GM18870 (cell line): ENCODE results near the gene DMTF1.
"Not testable (repeated sequence)": the region's sequence is repeated elsewhere in the genome, so short reads cannot be mapped to it uniquely, and the experiment has no call there.

ENCODE experiments used
- ATAC-seq: cut with Tn5 transposase; IDR thresholded peaks from one replicate; pipeline ENCODE4 v1.9.1; 2021; ENCODE audit warnings: moderate library complexity; ENCODE audit not compliant: unreplicated experiment

DMTF1 gene, protein sequence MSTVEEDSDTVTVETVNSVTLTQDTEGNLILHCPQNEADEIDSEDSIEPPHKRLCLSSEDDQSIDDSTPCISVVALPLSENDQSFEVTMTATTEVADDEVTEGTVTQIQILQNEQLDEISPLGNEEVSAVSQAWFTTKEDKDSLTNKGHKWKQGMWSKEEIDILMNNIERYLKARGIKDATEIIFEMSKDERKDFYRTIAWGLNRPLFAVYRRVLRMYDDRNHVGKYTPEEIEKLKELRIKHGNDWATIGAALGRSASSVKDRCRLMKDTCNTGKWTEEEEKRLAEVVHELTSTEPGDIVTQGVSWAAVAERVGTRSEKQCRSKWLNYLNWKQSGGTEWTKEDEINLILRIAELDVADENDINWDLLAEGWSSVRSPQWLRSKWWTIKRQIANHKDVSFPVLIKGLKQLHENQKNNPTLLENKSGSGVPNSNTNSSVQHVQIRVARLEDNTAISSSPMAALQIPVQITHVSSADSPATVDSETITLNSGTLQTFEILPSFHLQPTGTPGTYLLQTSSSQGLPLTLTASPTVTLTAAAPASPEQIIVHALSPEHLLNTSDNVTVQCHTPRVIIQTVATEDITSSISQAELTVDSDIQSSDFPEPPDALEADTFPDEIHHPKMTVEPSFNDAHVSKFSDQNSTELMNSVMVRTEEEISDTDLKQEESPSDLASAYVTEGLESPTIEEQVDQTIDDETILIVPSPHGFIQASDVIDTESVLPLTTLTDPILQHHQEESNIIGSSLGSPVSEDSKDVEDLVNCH

GRCh38 chr7:87152112-87152896 is at the start of gene DMTF1:
DMTF1 (plus strand) TSS chr7:87152453; CDS start chr7:87164942, 12,489 bp downstream.
- ATAC-seq = peak; percentile 64

GRCh38 chr7:87105401-87105800 is 46.9 kb upstream of the DMTF1 start:
- no peak for ATAC-seq

GRCh38 chr7:87106974-87107612 is 45.2 kb upstream of the DMTF1 start:
- no peak for ATAC-seq

- no peak for ATAC-seq
These were observed 44.1 kb upstream of the DMTF1 start for GRCh38 chr7:87107949-87108776.

- ATAC-seq = no peak
These were observed 41.5 kb upstream of the DMTF1 start for GRCh38 chr7:87110778-87111177.

DNA sequence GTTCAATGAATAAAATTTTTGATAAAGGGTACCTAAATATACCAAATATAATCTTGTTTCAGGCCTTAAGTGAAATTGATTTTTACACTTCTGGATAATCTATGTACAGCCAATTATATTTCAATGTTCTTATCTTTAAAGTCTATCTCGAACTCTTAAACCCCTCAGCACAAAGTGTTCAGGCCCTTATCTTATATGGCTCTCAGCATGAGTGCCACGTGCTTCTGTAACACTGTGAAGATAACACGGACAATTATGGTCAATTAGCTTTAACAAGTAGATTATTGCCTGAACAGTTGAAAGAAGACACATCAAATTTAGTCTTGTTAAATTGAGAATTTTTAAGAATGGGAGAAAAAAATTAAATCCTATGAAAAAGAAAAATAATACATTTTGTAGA is 40.4 kb upstream of the DMTF1 start:
- ATAC-seq = no peak

GRCh38 chr7:87113077-87113476 is 39.2 kb upstream of the DMTF1 start:
- no peak for ATAC-seq

DNA sequence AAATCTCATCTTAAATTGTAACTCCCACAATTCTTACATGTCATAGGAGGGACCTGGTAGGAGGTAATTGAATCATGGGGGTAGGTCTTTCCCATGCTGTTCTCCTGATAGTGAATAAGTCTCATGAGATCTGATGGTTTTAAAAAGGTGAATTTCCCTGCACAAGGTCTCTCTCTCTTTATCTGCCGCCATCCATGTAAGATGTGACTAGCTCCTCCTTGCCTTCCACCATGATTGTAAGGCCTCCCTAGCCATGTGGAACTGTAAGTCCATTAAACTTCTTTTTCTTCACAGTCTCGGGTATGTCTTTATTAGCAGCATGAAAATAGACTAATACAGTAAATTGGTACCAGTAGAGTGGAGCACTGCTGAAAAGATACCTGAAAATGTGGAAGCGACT is 38.3 kb upstream of the DMTF1 start:
- not testable (repeated sequence) for ATAC-seq

DNA sequence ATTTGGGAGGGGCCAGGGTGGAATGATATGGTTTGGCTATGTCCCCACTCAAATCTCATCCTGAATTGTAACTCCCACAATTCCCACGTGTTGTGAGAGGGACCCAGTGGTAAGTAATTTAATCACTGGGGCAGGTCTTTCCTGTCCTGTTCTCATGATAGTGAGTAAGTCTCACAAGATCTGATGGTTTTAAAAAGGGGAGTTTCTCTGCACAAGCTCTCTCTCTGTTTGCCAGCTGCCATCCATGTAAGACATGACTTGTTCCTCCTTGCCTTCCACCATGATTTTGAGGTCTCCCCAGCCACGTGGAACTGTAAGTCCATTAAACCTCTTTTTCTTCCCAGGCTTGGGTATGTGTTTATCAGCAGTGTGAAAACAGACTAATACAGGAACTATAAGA is 36.5 kb upstream of the DMTF1 start:
- ATAC-seq = not testable (repeated sequence)

DNA sequence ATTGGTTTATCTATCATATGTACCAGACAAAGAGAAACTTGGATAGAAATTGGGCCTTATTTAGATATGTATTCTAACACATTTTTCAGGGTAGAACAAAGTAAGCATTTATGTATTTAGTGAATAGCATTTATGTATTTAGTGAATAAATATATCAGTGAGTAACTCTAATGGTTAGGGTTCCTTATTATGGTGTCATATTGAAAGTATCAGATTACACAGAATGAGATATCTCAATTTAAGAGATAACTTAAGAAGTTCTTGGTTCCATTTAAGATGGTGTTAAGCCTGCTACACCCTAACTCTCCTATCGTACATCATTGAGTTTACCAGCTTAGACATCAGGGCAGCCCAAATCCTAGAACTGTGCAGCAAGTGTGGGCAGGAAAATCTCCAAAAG is 35.9 kb upstream of the DMTF1 start:
- no peak for ATAC-seq

- no peak for ATAC-seq
These were observed 32.7 kb upstream of the DMTF1 start for GRCh38 chr7:87119581-87119980.

DNA sequence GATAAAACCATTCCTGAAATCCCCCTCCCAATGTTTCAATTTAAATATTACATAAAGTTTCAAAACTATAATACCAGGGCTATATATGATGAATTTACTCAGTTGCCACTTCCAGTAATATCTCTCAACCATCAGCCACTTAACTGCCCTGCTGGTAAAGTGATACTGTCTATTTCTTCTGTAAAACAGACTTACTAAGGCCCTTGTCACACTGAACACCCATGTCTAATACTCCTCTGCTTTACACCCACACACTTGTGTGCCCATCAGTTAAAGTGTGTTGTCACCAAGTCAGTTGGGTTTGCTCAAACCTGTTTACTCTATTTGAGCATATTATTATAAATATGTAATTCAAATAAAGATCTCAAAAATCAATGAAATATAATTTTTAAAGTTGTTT is 29.1 kb upstream of the DMTF1 start:
- ATAC-seq = no peak

DNA sequence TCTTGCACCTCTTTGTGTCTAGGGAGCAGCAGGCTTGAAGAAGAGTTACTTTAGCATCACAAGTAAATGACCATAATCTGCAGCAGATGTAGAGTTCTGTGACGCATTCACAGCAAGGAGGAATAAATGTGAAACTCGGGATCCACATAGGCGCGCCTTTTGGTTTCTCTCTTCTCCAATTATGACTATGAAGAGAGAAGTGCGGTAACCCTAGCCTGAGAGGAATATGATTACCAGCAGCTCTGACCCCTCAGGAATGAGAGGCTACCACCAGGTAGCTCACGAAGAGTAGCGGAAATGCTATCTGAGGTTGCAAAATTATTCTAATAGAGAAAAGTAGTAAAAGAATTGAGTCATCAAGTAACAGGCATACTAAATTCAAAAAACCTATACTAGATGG is 25.2 kb upstream of the DMTF1 start:
- no peak for ATAC-seq

GRCh38 chr7:87128861-87129267 is 23.4 kb upstream of the DMTF1 start:
- ATAC-seq = no peak

DNA sequence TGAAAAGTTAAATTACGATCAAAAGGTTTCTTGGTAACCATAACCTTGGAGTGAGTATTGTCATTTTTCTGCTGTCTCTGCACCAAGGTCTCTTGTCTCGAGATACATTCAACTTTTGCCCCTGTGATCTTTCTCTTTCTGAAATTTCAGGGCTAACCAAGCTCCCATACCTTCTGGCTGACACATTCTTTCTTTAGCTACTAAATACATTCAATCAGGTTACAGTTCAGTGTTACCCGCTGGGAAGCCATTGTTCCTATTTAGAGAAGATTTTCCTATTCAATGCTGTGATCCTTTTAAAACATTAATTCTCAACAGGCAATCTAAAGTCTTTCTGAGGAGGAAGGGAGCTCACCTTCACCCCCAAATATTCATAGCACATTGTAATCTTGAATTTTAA is 22.9 kb upstream of the DMTF1 start:
- ATAC-seq = no peak

- ATAC-seq = peak; percentile 100
These were observed 22.4 kb upstream of the DMTF1 start for GRCh38 chr7:87129848-87130247.

DNA sequence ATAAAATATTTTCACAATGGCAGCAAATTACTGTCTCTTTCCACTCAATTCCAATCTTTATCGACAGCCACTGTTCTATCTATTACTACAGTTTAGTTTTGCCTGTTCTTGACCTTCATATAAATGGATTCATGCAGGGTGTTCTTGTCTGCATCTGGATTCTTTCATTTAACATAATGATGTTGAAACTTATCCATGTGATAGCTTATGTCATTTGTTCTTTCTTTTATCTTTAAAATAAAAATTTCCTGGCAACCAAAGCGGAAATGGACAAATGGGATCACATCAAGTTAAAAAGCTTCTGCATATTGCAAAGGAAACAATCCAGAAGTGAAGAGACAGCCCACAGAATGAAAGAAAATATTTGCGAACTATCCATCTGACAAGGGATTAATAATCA is 20.5 kb upstream of the DMTF1 start:
- no peak for ATAC-seq

- ATAC-seq = no peak
These were observed 15.0 kb upstream of the DMTF1 start for GRCh38 chr7:87137271-87137670.

GRCh38 chr7:87139514-87139913 is 12.7 kb upstream of the DMTF1 start:
- ATAC-seq = no peak

GRCh38 chr7:87140271-87140748 is 11.9 kb upstream of the DMTF1 start:
- ATAC-seq = no peak
